ENCODE results near the gene SPI1.

The SPI1 gene

GRCh38 chr11:47376107-47376524 lies 2.2 kb downstream of the SPI1 start:
- peak; percentile 71 for FAIRE-seq
- no peak for TF ChIP-seq SPI1 (IDR thresholded peaks at IDR 0.05; ENCODE audit: low read depth, low read length)
- TF ChIP-seq POU2F2 (IDR thresholded peaks at IDR 0.05; ENCODE audit: low read depth, low read length) = no peak
- TF ChIP-seq POLR2A (IDR thresholded peaks at IDR 0.05; ENCODE audit: low read depth, low read length) = no peak
- no peak for TF ChIP-seq POLR2AphosphoS5 (IDR thresholded peaks at IDR 0.05; ENCODE audit: low read depth, low read length)
- no peak for TF ChIP-seq TAF1 (IDR thresholded peaks at IDR 0.05; ENCODE audit: low read depth, low read length)
- TF ChIP-seq PAX5 (IDR thresholded peaks at IDR 0.05; ENCODE audit: insufficient read depth, low read length, severe bottlenecking) = no peak
- no peak for DNase-seq (ENCODE audit: insufficient read length, low spot score)

- no peak for FAIRE-seq
- no peak for TF ChIP-seq POU2F2 (IDR thresholded peaks at IDR 0.05; ENCODE audit: low read depth, low read length)
- TF ChIP-seq SPI1 (IDR thresholded peaks at IDR 0.05; ENCODE audit: low read depth, low read length) = no peak
- no peak for TF ChIP-seq PAX5 (IDR thresholded peaks at IDR 0.05; ENCODE audit: insufficient read depth, low read length, severe bottlenecking)
- no peak for TF ChIP-seq POLR2AphosphoS5 (IDR thresholded peaks at IDR 0.05; ENCODE audit: low read depth, low read length)
- no peak for TF ChIP-seq TAF1 (IDR thresholded peaks at IDR 0.05; ENCODE audit: low read depth, low read length)
- TF ChIP-seq POLR2A (IDR thresholded peaks at IDR 0.05; ENCODE audit: low read depth, low read length) = no peak
- no peak for DNase-seq (ENCODE audit: insufficient read length, low spot score)
Measured at GRCh38 chr11:47375546-47376085, 2.7 kb downstream of the SPI1 start.

- DNase-seq (ENCODE audit: insufficient read length, low spot score) (no peak), FAIRE-seq (no peak)
- TF ChIP-seq POLR2AphosphoS5 (IDR thresholded peaks at IDR 0.05; ENCODE audit: low read depth, low read length) = no peak
- no peak for TF ChIP-seq PAX5 (IDR thresholded peaks at IDR 0.05; ENCODE audit: insufficient read depth, low read length, severe bottlenecking)
- no peak for TF ChIP-seq TAF1 (IDR thresholded peaks at IDR 0.05; ENCODE audit: low read depth, low read length)
- TF ChIP-seq POU2F2 (IDR thresholded peaks at IDR 0.05; ENCODE audit: low read depth, low read length) = no peak
- TF ChIP-seq SPI1 (IDR thresholded peaks at IDR 0.05; ENCODE audit: low read depth, low read length) = no peak
- TF ChIP-seq POLR2A (IDR thresholded peaks at IDR 0.05; ENCODE audit: low read depth, low read length) = no peak
Measured at GRCh38 chr11:47375020-47375419, 3.3 kb downstream of the SPI1 start.

- no peak for FAIRE-seq
- no peak for DNase-seq (ENCODE audit: insufficient read length, low spot score)
- TF ChIP-seq POU2F2 (IDR thresholded peaks at IDR 0.05; ENCODE audit: low read depth, low read length) = no peak
- no peak for TF ChIP-seq PAX5 (IDR thresholded peaks at IDR 0.05; ENCODE audit: insufficient read depth, low read length, severe bottlenecking)
Measured at GRCh38 chr11:47374720-47375019, 3.7 kb downstream of the SPI1 start.

GRCh38 chr11:47373876-47374719 lies 4.2 kb downstream of the SPI1 start:
- DNase-seq (ENCODE audit: insufficient read length, low spot score) (peak; percentile 83), FAIRE-seq (peak; percentile 86)
- no peak for TF ChIP-seq POLR2AphosphoS5 (IDR thresholded peaks at IDR 0.05; ENCODE audit: low read depth, low read length)
- TF ChIP-seq PAX5 (IDR thresholded peaks at IDR 0.05; ENCODE audit: insufficient read depth, low read length, severe bottlenecking) = no peak
- TF ChIP-seq SPI1 (IDR thresholded peaks at IDR 0.05; ENCODE audit: low read depth, low read length) = no peak
- TF ChIP-seq POU2F2 (IDR thresholded peaks at IDR 0.05; ENCODE audit: low read depth, low read length) = no peak

- DNase-seq (ENCODE audit: insufficient read length, low spot score) = no peak
- no peak for FAIRE-seq
- TF ChIP-seq POLR2A (IDR thresholded peaks at IDR 0.05; ENCODE audit: low read depth, low read length) = no peak
- no peak for TF ChIP-seq TAF1 (IDR thresholded peaks at IDR 0.05; ENCODE audit: low read depth, low read length)
- no peak for TF ChIP-seq SPI1 (IDR thresholded peaks at IDR 0.05; ENCODE audit: low read depth, low read length)
- no peak for TF ChIP-seq POU2F2 (IDR thresholded peaks at IDR 0.05; ENCODE audit: low read depth, low read length)
Measured at GRCh38 chr11:47372422-47372821, 5.9 kb downstream of the SPI1 start.

GRCh38 chr11:47369676-47370075 lies 8.7 kb downstream of the SPI1 start:
- DNase-seq (ENCODE audit: insufficient read length, low spot score) = no peak
- FAIRE-seq = no peak
- TF ChIP-seq TAF1 (IDR thresholded peaks at IDR 0.05; ENCODE audit: low read depth, low read length) (no peak), POLR2AphosphoS5 (IDR thresholded peaks at IDR 0.05; ENCODE audit: low read depth, low read length) (no peak), POLR2A (IDR thresholded peaks at IDR 0.05; ENCODE audit: low read depth, low read length) (no peak), PAX5 (IDR thresholded peaks at IDR 0.05; ENCODE audit: insufficient read depth, low read length, severe bottlenecking) (no peak), SPI1 (IDR thresholded peaks at IDR 0.05; ENCODE audit: low read depth, low read length) (no peak), POU2F2 (IDR thresholded peaks at IDR 0.05; ENCODE audit: low read depth, low read length) (no peak)

GRCh38 chr11:47366020-47366490 lies 12.3 kb downstream of the SPI1 start:
- TF ChIP-seq SPI1 (IDR thresholded peaks at IDR 0.05; ENCODE audit: low read depth, low read length) (peak; percentile 65), TAF1 (IDR thresholded peaks at IDR 0.05; ENCODE audit: low read depth, low read length) (no peak), POLR2AphosphoS5 (IDR thresholded peaks at IDR 0.05; ENCODE audit: low read depth, low read length) (no peak), POU2F2 (IDR thresholded peaks at IDR 0.05; ENCODE audit: low read depth, low read length) (no peak), POLR2A (IDR thresholded peaks at IDR 0.05; ENCODE audit: low read depth, low read length) (no peak), PAX5 (IDR thresholded peaks at IDR 0.05; ENCODE audit: insufficient read depth, low read length, severe bottlenecking) (no peak)
- no peak for DNase-seq (ENCODE audit: insufficient read length, low spot score)
- FAIRE-seq = no peak

GRCh38 chr11:47361419-47361818 lies 16.9 kb downstream of the SPI1 start:
- TF ChIP-seq POU2F2 (IDR thresholded peaks at IDR 0.05; ENCODE audit: low read depth, low read length) (no peak), PAX5 (IDR thresholded peaks at IDR 0.05; ENCODE audit: insufficient read depth, low read length, severe bottlenecking) (no peak), SPI1 (IDR thresholded peaks at IDR 0.05; ENCODE audit: low read depth, low read length) (no peak), TAF1 (IDR thresholded peaks at IDR 0.05; ENCODE audit: low read depth, low read length) (no peak), POLR2AphosphoS5 (IDR thresholded peaks at IDR 0.05; ENCODE audit: low read depth, low read length) (no peak)
- no peak for DNase-seq (ENCODE audit: insufficient read length, low spot score)
- FAIRE-seq = peak; percentile 48

- no peak for TF ChIP-seq POU2F2 (IDR thresholded peaks at IDR 0.05; ENCODE audit: low read depth, low read length)
- no peak for TF ChIP-seq POLR2A (IDR thresholded peaks at IDR 0.05; ENCODE audit: low read depth, low read length)
- no peak for TF ChIP-seq POLR2AphosphoS5 (IDR thresholded peaks at IDR 0.05; ENCODE audit: low read depth, low read length)
- TF ChIP-seq PAX5 (IDR thresholded peaks at IDR 0.05; ENCODE audit: insufficient read depth, low read length, severe bottlenecking) = no peak
- no peak for TF ChIP-seq TAF1 (IDR thresholded peaks at IDR 0.05; ENCODE audit: low read depth, low read length)
- no peak for TF ChIP-seq SPI1 (IDR thresholded peaks at IDR 0.05; ENCODE audit: low read depth, low read length)
- DNase-seq (ENCODE audit: insufficient read length, low spot score) = no peak
Measured at GRCh38 chr11:47360341-47360740, 18.0 kb downstream of the SPI1 start.

More at GRCh38 chr11:47360341-47360740, 18.0 kb downstream of the SPI1 start:
- no peak for FAIRE-seq

Data from GM12891 (cell line).